Measurements from ENCODE around the gene PLCG1.
"Not testable (repeated sequence)": the region's sequence is repeated elsewhere in the genome, so short reads cannot be mapped to it uniquely, and the experiment has no call there.

Gene PLCG1

DNA sequence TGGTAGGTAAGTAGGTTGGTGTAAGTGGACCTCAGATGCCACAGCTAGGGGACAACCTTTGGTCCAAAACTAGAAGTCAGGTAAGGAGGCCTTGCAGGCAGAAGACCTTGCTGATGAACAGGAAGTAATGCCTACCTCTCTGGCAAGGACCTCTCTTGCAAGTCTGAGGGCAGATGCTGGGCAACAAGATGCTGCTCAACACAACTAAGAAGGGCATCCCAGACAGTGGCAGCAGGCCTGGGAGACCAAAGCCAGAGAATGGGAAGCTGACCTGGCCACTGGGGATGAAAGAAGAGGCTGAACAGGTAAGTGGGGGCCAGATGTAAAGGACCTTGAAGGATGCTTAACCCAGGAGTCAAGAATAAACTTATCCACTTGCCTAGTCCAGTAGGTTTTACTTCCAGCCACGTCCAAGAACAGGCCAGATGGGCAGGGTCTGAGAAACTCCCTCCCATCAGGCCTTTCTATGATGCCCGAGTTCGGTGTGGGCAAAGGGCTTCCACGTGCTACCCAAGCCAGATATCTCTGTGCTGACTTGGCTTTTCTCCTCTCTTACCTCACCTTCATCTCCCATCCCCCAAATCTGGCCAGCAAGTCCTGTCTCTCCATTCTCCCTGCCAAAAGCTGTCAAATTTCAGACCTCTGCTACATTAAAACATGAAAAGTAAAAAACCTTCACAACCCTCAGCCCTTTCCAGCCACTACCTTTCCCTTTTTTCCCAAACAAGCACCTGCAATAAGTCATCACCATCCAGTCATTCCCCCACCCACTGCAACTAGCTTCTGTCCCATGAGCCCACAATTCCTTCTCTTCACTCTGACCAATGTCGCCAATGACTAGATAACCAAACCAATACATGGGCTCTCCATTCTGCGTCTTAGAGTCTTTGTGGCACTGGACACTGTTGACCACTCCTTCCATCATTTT, 11.5 kb upstream of the PLCG1 start:
- no peak for DNase-seq

GRCh38 chr20:41126719-41127118, 10.6 kb upstream of the PLCG1 start:
- no peak for DNase-seq

DNA sequence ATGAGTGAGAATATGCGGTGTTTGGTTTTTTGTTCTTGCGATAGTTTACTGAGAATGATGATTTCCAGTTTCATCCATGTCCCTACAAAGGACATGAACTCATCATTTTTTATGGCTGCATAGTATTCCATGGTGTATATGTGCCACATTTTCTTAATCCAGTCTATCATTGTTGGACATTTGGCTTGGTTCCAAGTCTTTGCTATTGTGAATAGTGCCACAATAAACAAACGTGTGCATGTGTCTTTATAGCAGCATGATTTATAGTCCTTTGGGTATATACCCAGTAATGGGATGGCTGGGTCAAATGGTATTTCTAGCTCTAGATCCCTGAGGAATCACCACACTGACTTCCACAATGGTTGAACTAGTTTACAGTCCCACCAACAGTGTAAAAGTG, 9.0 kb upstream of the PLCG1 start:
- DNase-seq = not testable (repeated sequence)

DNA sequence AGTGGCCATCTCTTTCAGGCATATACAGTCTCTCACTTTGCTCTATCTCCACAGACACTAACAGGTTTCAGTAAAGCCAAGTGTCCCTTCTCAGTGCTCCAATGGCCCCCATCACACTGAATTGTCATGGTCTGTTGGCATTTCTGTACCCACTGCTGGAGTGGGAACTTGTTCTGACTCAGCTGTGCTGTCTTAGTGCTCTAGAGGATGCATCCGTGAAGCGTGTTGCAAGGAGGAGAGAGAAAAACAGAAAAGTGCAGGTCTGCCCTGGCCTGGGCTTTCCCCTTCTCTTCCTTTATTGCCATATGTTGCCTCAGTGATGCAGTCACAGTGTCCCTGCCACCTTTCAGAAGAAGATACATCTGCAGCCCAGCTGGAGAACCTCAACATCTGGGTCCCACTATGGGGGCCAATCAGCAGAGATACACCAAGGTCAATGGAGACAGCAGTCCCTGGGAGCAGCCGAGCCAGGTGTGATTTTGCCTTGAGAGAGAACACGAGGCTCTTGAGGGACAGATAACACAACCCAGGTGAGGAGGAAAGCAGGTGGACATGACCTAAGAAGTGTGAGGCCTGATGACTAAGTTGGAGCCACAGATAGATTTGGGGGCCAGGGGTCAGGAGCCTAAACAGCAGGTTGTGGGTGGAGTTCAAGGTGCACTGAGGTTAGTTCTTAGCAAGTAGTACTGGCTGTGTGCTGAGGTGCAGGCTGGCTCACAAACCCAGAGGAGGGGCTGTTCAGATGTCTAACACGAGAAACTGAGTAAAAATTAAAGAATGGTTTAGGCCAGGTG, 5.6 kb upstream of the PLCG1 start:
- DNase-seq = no peak

GRCh38 chr20:41132388-41132775, 5.0 kb upstream of the PLCG1 start:
- DNase-seq = not testable (repeated sequence)

DNA sequence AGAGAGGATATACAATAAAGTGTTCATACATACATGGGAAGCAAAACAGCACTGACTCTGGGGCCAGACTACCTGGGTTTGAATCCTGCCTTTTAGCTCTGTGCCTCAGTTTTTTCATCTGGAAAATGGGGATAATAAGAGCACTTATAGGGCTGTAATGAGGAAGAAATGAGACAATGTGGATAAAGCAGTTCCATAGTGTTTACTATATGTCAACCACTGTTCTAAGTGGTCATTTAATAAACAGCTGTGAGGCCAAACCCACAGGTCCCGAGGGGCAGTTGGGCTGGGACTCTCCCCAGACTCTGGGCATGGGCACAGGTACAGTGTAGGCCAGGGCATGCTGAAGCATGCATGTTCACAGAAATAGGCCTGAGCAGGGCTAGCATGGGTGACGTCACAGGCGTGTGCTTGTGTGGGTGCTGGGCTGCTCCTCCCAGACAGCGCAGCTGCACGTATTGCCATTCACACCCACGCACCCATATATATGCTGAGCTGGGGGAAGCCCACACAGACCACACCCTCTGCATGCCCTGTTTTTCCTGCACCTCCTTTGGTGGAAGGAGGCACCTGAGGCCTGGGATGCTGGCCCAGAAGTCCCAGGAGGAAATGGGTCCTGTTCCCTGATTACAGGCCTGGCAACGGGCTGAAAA, 3.5 kb upstream of the PLCG1 start:
- DNase-seq = peak; percentile 15

DNA sequence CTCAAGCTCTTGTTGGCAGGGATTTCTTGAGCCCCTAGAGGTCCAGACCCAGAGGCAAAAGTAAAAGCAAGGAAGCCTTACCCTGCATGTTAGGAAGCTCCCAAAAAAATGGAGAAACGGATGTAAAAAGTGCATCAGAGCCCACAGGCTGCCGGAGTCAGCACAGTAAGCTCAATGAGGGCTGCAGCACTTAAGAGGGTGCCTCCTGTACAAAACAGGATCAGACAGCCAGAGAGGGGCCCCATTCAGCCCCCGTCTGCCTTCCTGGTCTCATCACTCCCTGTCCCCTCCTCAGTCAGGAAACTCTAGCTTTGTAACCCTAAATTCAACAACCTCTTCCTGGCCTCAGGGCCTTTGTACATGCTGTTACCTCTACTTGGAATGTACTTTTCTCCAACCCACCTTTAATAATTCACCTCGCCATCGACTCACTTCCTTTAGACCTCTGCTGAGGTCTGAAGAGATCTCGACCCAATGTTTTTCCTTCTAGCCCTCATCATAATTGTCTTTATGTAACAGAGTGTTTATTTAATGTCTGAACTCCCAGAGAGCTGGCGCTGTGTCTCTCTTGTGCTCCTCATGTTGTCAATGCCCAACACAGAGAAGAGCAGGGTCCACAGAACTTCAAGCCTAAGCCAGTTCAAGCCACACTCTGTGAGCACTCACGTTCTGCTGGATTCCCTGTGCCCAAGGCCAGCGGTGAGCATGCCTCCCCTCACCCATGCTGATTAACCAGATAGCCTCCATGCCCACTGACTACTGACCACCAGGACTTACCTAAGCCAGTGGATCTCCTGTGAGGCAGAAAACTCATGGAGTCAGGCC, 2.8 kb upstream of the PLCG1 start:
- peak; percentile 12 for DNase-seq

DNA sequence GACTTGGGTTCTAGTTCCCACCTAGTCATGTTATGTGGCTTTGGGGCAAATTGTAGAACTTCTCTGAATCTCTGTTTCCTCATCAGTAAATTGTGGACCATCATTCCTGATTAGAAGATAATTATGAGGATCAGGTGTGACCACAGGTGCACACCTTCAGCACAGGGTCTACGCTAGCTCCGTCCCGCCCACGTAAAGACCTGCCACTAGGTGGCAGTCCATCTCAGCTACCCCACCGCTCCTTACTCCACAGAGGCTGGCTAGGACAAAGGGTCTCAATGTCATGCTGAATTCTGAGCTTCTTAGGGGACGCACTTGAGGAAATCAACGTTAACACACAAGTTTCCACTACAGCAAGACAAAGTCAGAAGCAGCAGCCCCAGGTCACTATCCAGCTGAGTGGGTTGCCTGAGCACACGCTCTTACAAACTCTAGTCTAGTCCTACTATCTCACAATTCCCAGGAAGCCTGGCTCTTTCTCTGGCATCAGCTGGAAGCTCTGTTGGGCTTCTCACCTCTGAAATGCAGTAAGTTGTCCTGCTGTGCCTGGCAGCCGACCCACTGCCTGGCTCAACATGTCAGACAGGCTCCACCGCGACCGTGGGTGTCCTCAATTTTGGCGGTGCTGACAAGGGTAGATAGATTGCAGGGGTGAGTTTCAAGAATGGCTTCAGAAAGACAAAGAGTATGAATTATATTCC, 2.0 kb upstream of the PLCG1 start:
- peak; percentile 23 for DNase-seq

DNA sequence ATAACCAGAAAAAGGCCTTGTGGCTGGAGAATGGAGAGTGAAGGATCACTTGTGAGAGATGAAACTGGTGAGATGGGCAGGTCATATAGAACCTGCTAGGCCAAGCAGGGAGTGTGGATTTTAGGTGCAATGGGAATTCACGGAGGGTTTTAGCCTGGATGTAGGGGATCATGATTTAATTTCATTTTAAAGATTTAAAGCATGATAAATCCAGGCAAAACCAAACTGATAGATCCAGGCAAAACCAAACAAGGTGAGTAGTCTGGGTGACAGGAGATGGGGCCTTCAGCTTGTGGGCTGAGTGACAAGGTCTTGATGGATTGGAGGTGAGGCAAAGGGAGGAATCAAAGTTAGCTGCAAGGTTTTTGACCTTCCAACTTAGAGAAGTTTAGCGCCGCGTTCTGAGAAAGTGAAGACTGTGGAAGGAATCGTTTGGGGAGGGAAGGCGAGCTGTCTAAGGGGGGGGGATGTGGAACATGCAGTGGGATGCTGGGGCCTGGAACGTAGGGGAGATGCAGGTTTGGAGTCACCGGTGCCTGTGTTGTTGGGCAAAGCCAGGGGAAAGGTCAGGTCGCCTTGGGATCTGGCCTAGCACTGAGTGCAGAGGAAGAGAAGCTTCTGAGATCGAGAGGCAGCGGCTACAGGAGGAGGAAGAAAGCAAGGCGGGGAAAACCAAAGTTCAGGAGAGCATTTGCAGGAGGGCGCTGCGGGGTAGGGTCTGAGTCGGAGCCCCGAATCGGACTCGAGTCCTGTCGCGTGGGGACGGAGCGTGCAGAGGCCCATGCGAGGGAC, 1.3 kb upstream of the PLCG1 start:
- DNase-seq = no peak

- DNase-seq = peak; percentile 91
Measured at GRCh38 chr20:41137614-41138474, 501 bp downstream of the PLCG1 start.

DNA sequence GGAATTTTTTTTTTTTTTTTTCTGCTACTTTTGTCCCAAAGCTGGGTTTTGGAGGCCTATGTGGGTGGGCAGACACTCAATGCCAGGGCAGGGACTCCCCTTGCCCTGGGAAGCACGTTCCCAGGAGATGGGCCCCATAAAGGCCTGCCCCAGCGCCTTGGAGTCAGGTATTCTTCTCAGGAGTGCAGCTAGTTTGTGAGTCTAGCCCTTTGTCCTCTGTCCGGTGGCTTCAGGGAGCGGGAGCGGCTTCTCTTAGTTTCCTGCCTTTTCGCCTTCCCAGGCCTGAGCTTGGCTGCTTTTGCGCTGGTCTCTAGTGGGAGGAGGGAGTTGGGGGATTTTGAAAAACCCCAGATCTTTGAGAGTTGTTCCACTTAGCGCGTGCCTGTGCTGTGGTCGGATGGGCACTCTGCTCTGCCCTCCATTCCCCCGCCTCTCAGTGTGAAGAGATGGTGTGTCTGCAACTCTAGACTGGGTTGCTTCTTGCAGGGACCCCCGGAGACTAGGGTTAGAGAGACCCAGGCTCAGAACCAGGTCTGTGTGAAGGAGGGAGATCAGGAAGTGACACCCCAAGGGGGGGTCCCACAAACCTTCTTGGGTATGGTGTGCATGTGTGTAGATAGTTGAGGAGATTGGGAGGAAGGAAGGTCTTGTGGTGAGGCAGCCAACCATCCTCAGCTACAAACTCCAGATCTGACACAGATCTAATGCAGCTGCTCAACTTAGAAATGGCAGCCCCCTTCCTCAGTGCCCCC, 1.3 kb downstream of the PLCG1 start:
- no peak for DNase-seq

DNA sequence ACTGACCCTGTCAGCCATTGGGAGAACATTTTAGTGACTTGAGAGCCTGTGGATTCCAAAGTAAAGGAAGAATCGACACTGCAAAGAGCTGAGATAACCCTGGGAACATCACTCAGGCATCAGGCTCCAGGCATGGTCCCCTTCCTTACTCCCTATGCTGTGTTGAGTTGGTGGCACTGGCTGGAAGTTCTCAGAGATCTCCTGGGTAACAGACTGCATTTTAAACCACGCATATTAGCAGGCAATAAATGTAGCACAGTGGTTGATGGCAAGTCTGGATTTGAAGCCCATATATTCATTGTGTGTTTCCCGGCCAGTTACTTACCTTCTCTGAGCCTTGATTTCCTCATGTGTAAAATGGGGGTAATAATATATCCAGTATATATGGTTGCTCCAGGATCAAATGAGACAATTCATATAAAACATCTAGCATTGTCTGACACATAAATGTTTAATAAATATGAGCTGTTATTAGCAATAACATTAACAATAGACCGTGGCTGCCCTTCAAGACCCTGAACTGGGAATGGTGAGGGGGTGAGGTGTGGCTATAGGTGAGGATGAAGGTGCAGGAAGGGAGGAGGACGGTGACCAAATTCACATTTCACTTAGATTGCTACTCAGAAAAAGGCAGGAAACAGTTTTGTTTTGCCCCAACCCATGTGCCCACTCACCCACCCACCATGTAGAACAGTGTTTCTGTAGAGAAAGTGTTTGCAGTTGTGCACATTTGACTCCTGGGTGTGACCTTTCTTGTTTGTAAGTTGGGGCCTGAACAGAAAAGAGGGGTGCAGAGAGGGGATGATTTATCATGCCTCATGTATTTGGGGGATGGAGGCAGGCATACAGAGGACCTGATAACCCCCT, 2.1 kb downstream of the PLCG1 start:
- DNase-seq = no peak

DNA sequence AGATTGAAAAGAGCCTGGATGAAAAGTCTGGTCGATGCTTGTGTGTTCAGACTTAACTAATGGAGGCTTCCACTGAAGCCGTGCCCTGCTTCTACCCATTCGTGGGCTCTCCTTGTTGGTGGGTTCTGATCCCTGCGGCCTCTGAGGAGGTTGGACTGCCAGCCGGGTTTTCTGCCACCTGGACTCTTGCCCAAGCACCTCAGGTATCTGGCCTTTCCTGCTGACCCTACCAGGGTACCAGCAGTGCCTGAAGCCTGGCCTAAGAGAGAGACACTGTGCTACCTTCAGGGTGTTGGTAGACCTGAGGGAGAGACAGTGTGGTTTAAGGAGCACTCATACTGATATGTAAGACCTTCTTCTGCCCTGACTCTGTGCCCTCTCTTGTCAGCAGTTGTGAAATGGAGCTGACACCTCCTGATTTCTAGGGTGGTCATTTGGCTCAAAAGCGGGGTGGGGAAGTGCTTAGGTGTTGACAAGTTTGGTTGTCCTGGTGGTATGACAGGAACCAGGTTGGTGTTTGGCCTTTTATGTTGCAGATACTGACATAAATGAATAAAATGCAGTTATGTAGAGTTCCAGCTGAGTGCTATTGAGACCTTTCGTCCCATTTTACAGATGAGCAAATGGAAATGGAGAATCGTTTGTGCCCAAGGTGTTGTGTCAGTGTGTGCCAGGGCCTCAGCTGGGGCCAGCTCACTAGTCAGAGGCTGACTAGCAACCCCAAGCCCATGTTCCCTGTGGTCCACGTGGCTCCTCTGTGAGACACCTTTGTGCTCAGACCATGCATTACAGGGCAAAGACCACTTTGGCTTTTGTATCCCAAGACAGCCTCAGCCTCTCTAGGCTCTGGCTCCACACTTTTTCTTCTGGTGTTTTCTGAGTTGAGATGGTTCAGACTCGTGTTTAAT, 3.1 kb downstream of the PLCG1 start:
- no peak for DNase-seq

- DNase-seq = peak; percentile 52
Measured at GRCh38 chr20:41141153-41141815, 3.9 kb downstream of the PLCG1 start.

DNA sequence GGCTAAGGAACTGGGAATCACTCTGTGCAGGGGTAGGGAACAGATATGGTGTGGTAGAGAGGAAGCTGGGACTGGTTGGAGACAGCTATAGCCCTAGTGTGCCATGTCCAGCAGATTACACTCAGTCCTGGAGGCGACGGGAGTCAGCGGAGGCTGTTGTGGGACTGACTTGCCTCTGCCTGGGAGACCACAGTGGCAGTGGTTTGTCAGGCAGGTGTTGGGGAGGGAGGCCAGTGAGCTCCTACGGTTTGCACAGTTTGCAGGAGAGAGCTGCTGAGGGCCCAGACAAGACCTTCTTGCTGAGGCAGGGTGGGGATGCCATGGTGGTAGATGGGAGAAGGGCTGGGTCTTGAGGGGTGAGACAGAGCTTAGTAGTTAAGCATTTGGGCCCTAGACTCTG, 4.9 kb downstream of the PLCG1 start:
- no peak for DNase-seq

- no peak for DNase-seq
Measured at GRCh38 chr20:41142919-41143318, 5.6 kb downstream of the PLCG1 start.

DNA sequence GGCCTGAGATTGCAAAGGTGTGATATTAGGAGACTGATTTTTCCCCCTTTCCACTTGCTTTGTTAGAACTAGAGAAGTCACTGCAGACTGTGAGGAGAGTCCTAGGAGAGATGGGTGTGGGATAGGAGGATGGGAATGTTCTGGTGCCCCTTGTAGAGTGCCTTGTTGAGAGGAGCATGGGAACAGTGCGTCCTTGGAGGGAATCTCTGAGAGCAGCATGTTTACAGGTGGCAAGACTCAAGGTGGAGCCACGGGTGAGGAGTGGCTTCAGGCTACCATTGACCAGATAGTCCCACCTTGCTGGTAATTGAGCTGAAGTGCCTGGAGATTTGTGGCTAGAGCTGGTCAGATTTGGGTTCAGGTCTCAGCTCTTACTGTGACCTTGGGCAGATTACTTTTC, 6.0 kb downstream of the PLCG1 start:
- no peak for DNase-seq

All from femur (tissue), 1 donor.